GM12873 (cell line): ENCODE data around the gene SH3PXD2A.

Source experiments
- TF ChIP-seq, protein P1 (sequence below): IDR thresholded peaks from 2 replicates; pipeline ENCODE4 v1.5.1; 2012; ENCODE audit warnings: low read depth, mild to moderate bottlenecking, moderate library complexity, low read length, control low read depth; ENCODE audit not compliant: insufficient read depth; ENCODE audit errors: missing control alignments

SH3PXD2A gene

DNA sequence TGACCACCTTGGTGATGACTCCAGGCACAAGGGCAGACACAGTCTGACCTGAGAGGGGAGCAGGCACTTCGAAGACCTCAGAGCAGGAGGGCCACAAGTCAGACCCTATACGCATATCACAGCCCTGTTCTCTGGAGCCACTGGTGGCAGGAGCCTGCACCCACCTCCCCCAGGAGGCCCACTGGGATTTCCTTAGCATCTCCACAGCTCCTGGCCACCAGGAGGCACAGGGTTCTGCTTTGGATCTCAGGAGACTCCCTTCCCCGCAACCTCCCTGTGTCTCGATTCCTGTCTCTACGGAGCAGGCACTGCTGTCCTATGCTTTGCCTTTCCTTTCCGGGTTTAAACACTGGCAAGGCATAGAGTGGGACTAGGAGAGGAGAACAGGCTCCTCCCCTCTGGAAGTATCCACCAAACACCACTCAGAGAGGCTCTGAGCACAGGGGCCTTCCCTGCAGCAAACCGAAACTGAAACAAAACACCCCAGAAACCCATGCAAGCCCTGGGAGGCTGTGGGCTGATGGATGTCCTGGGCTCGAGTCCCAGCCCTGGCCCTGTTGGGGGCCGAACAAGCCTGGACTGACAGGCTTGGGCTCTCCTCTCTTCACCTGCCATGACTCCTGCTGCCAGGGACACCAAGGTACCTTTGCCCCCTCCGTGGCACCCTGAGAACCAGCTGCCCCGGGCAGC, 195.6 kb downstream of the SH3PXD2A start:
- TF ChIP-seq, protein P1, sequence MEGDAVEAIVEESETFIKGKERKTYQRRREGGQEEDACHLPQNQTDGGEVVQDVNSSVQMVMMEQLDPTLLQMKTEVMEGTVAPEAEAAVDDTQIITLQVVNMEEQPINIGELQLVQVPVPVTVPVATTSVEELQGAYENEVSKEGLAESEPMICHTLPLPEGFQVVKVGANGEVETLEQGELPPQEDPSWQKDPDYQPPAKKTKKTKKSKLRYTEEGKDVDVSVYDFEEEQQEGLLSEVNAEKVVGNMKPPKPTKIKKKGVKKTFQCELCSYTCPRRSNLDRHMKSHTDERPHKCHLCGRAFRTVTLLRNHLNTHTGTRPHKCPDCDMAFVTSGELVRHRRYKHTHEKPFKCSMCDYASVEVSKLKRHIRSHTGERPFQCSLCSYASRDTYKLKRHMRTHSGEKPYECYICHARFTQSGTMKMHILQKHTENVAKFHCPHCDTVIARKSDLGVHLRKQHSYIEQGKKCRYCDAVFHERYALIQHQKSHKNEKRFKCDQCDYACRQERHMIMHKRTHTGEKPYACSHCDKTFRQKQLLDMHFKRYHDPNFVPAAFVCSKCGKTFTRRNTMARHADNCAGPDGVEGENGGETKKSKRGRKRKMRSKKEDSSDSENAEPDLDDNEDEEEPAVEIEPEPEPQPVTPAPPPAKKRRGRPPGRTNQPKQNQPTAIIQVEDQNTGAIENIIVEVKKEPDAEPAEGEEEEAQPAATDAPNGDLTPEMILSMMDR = peak; percentile 32

- TF ChIP-seq, protein P1 = no peak
Measured at GRCh38 chr10:103658049-103658577, 197.3 kb downstream of the SH3PXD2A start.

DNA sequence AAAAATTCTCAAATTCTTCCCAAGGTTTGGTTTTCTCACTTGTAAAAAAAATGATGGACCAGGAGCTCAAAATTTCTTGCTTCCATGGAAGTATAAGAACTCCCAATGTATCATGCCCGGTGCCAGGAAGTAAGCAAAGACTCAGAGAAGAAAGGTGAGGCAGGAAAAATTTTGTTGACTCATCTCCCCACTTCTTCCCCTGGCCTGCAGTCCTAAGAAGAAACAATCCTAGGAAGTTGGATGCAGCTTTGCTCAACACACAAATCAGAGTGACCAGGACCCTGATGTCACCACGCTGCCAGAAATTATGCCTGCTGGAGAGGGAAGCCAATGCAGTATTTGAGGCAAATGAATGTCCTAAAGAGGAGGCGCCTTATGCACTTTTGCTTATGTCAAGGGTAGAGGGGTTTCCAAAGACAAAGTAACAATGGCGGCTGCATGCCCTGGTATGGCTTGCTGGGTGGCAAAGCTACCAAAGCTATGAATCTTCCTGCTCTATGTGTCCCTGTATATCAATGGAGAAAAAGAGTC, 198.2 kb downstream of the SH3PXD2A start:
- TF ChIP-seq, protein P1 = no peak

GRCh38 chr10:103654925-103655324, 200.5 kb downstream of the SH3PXD2A start:
- TF ChIP-seq, protein P1 = no peak

DNA sequence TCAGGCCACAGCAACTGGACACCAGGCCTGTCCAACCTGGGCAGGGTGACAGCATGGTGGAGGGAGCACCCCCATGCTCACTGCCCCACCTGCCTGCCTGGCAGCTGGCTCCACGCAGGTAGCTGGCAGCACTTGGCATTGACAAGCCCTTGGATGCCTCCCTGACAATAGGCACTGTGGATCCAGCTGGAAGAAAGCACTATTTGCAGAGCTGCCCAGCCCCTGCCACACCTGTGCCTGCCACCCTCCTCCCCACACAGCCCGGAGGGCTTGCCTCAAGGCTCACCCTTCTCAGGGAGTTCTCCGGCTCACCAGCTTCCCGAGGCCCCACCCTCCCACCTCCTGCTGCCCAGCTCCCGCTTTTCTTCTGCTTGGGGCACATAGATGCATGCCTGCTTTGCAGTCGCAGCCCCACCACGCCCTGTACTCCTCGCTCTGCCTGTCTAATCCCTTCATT, 201.8 kb downstream of the SH3PXD2A start:
- TF ChIP-seq, protein P1 = no peak

DNA sequence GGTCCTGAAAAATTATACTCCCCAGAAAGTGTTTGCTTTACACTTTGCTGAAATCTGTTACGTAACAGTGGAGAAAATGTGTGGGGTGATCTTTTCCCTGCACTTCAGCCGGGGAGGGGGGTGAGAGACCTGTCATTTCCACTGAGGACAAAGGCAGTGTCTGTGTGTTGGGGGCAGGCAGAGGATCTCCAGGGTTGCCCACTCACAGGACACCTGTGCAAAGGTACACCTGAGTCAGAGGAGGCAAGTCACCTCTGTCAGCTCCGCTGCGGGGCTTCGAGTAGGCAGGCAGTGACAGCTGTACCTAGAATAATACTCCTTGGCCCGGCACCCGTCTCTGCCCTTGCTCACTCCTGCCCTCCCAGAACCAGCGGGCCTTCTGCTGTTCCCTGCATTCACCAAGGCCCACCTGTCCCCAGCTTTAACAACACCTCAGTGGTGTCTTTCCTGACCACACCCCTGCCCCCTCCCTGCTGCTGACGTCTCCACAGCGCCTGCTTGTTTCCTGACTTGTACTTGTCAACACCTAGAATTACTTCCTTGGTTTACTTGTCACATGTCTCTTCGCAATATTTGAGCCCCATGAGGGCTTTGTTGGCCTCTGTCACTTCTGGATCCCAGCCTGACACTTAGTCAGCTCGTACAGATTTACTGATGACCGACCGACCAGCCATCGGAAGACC, 202.6 kb downstream of the SH3PXD2A start:
- TF ChIP-seq, protein P1 = no peak
